Activated CD4-positive, alpha-beta T cell treated with anti-CD3 and anti-CD28 coated beads, Interleukin-2, amount 50 U/mL, for 48 hours (primary cell): ENCODE measurements around the gene MEF2D.
A peak's percentile ranks its signal among the peaks of the same experiment; 100 is the strongest.

Experiments used
- DNase-seq, 2 experiments: peaks; one replicate each; pipeline ENCODE4 v3.0.0-alpha.2; 2020

MEF2D gene

DNA sequence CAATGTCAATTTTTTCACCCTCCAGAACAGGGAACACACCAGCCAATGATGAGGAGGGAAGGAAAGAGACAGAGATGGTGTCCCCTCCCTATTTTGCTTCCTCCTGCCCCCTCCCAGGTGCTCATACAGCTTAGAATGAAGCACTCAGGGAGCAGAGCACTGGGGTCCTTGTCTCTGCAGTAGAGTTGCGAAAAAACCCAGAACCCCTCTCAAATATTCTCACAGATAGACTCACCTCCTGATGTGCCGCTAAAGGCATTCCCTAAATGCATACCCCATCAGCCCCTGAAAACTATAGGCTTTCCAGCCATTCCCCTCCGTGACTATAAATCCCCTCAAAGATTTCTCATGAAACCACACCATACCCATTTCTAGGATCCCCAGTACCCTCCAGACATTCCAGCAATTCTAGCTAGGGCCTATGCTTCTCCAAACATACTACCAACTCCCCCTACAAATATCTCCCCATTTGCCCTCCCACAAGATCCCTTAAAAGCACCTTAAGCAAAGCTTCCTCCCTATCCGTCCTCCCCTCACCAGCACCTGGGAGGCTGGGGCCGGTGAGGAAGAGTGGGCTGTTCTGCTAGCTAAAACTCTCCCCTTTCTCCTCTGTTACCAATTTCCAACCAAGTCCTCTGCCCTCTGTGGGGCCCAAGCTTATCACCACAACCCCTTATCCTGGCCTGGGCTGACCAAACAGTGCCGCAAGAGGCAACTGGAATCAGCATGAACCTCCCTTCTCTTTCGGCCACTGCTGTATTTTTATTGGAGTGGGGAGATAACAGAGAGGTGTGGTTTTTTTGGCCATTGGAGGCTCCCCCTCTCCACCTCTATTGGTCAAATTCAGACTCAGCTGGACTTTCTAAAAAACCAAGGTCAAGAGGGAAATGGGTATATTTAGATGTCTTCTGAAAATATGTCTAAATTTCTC, 76.9 kb downstream of the MEF2D start:
- DNase-seq: no peak

DNA sequence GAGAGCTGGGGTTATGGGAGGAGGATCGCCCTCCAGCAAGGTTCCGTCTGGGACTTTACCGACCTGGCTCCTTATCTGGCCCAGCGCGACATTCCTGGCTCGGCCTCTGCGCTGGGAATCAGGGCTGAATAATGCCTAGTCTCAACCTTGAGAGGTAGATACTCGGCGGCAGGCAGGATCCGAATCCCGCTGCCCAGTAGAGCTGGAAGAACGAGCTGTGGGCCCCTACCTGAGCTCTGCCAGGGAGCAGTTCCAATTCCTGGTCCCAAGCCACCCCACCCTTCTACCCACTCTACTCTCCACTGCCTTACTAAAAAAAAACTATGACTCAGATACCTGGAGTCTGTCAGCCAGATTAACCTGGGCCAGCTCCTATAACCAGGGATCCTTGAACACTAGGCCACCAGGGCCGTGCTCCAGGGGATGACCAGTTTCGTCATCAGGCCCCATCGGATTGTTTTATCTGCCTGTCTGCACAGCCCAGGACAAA, 77.9 kb downstream of the MEF2D start:
- no peak for DNase-seq

- no peak for DNase-seq
Observed at GRCh38 chr1:156421939-156422601, 78.5 kb downstream of the MEF2D start.

DNA sequence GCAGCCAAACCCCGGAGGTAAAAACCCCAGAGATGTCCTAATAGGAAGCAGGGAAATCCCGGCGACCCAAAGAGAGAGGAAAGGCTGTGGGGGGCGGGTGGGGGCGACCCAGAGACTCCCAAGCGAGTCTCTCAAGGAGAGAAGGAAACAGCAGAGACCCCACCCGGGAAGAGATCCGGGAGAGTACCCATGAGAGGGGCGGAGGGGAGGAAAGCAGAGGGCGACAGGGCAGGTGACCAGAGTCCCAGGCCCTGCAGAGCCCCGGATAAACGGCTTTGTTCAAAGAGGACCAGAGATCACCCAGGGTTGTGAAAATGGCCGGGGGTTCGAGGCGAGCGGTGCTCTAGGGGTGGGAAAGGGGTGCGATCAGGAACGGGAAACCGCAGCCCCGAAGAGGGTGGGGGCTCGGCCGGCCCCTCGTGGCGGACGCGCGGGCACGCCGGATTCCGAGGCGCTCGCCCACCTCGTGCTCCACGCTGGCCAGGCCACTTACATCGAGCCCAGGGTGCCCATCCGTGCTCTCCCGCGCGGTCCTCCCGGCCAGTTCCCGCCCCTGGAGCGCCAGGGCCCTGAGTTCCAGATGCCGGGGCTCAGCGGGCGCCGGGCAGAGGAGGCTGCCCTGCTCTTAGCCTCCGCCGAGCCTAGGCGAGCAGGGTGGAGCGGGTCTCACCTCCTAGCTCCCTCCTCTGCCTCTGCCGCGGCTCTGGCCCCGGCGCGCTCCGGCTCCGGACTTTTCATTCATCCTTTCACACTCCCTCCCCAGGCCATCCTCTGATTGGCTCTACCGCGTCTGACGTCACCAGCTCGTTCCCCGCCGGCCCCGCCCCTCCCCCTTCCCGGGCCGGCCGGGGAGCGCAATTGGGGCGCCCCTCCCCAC, 79.3 kb downstream of the MEF2D start:
- peak; percentile 76 to 80 for DNase-seq

- peak; percentile 34 to 47 for DNase-seq
Observed at GRCh38 chr1:156420205-156421061, 80.1 kb downstream of the MEF2D start.

- DNase-seq: peak; percentile 12 to 35
Observed at GRCh38 chr1:156419854-156420204, 80.7 kb downstream of the MEF2D start.

DNA sequence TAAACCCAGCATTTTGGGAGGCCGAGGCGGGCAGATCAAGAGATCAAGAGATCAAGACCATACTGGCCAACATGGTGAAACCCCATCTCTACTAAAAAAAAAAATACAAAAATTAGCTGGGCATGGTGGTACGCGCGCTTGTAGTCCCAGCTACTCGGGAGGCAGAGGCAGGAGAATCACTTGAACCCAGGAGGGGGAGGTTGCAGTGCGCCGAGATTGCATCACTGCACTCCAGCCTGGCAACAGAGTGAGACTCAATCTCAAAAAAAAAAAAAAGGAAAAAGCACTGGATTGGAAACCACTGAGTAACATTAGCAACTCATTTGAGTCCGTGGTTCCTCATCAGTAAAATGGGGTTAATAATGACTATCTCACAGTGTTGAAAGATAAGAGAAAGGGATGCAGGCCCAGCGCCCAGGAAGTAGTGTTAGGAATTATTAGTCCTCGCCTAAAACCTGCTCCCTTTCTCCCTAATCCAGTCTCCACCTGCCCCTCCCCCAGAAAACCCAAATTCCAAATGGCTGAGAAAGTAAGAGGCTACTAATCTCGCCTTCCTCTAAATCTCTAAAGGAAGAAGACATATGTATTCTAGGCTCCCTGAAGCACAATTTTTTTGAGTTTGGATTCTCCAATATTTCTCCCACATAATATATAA, 82.0 kb downstream of the MEF2D start:
- DNase-seq: no peak

GRCh38 chr1:156417401-156418020, 83.1 kb downstream of the MEF2D start:
- DNase-seq: no peak

- no peak for DNase-seq
Observed at GRCh38 chr1:156416993-156417392, 83.6 kb downstream of the MEF2D start.

GRCh38 chr1:156414461-156415064, 86.0 kb downstream of the MEF2D start:
- DNase-seq: peak; percentile 20 to 27
